BE2C (cell line): Measurements from ENCODE around the gene ATP10A.

Source experiments
- DNase-seq: peaks from one replicate; pipeline ENCODE4 v3.0.0-alpha.2; 2020
- H3K27me3 ChIP-seq: fragments of 250-450 bp; sonication (Bioruptor Pico); 2 replicates; pipeline ENCODE4 v1.5.1; 2020; ENCODE audit warnings: mild to moderate bottlenecking
- H3K36me3 ChIP-seq: fragments of 250-450 bp; sonication (Bioruptor Pico); 2 replicates; pipeline ENCODE4 v1.5.1; 2020; ENCODE audit warnings: mild to moderate bottlenecking
- H3K4me1 ChIP-seq: fragments of 250-450 bp; sonication (Bioruptor Pico); 2 replicates; pipeline ENCODE4 v1.5.1; 2020
- H3K4me3 ChIP-seq: 2 replicates; pipeline ENCODE4 v1.5.1; 2011; ENCODE audit warnings: low read depth, low read length
- H3K9me3 ChIP-seq: fragments of 250-450 bp; sonication (Bioruptor Pico); 2 replicates; pipeline ENCODE4 v1.5.1; 2020
- CTCF ChIP-seq: IDR thresholded peaks from 2 replicates; pipeline ENCODE4 v1.5.1; 2012; ENCODE audit warnings: mild to moderate bottlenecking, low read depth, low read length

ATP10A gene

GRCh38 chr15:25849157-25849921, 13.8 kb downstream of the ATP10A start:
- Histone ChIP-seq H3K27me3 (no peaks in the 10 kb centered on the region), H3K4me1 (no peaks in the 10 kb centered on the region), H3K36me3 (no peaks in the 10 kb centered on the region), H3K9me3 (no peaks in the 10 kb centered on the region; the same call in 1 of the 2 replicates), H3K4me3 (no peak overlapping the region)
- TF ChIP-seq CTCF, result no peak
- DNase-seq, result no peak

- Histone ChIP-seq H3K4me3 (no peak overlapping the region), H3K36me3 (no peaks in the 10 kb centered on the region)
These were observed 14.4 kb downstream of the ATP10A start for GRCh38 chr15:25848784-25849156.

GRCh38 chr15:25848325-25848724, 14.8 kb downstream of the ATP10A start:
- no peaks in the 10 kb centered on the region for H3K36me3 ChIP-seq
- no peaks in the 10 kb centered on the region; the same call in 1 of the 2 replicates for H3K9me3 ChIP-seq
- H3K4me1 ChIP-seq, result no peaks in the 10 kb centered on the region
- no peak overlapping the region for H3K4me3 ChIP-seq
- TF ChIP-seq CTCF, result no peak
- no peak for DNase-seq
- H3K27me3 ChIP-seq, result no peaks in the 10 kb centered on the region

More at GRCh38 chr15:25848784-25849156, 14.4 kb downstream of the ATP10A start:
- no peak for DNase-seq
- Histone ChIP-seq H3K9me3 (no peaks in the 10 kb centered on the region; the same call in 1 of the 2 replicates), H3K27me3 (no peaks in the 10 kb centered on the region), H3K4me1 (no peaks in the 10 kb centered on the region)
- TF ChIP-seq CTCF, result no peak

GRCh38 chr15:25847051-25847450, 16.1 kb downstream of the ATP10A start:
- H3K9me3 ChIP-seq, result no peaks in the 10 kb centered on the region; the same call in 1 of the 2 replicates
- no peaks in the 10 kb centered on the region for H3K36me3 ChIP-seq
- H3K4me3 ChIP-seq, result no peak overlapping the region
- H3K4me1 ChIP-seq, result no peaks in the 10 kb centered on the region
- DNase-seq, result no peak
- no peak for TF ChIP-seq CTCF
- no peaks in the 10 kb centered on the region for H3K27me3 ChIP-seq

GRCh38 chr15:25846377-25846776, 16.8 kb downstream of the ATP10A start:
- no peak for DNase-seq
- no peak overlapping the region for H3K4me3 ChIP-seq
- TF ChIP-seq CTCF, result no peak
- no peaks in the 10 kb centered on the region; the same call in 1 of the 2 replicates for H3K9me3 ChIP-seq
- H3K36me3 ChIP-seq, result no peaks in the 10 kb centered on the region
- no peaks in the 10 kb centered on the region for H3K27me3 ChIP-seq
- H3K4me1 ChIP-seq, result no peaks in the 10 kb centered on the region

- no peak for TF ChIP-seq CTCF
- no peak overlapping the region for H3K4me3 ChIP-seq
- DNase-seq, result no peak
- H3K4me1 ChIP-seq, result no peaks in the 10 kb centered on the region
- no peaks in the 10 kb centered on the region for H3K36me3 ChIP-seq
- no peaks in the 10 kb centered on the region; the same call in 1 of the 2 replicates for H3K9me3 ChIP-seq
- H3K27me3 ChIP-seq, result no peaks in the 10 kb centered on the region
These were observed 18.0 kb downstream of the ATP10A start for GRCh38 chr15:25844981-25845680.
